ENCODE results near the gene ITGB2.

DNA sequence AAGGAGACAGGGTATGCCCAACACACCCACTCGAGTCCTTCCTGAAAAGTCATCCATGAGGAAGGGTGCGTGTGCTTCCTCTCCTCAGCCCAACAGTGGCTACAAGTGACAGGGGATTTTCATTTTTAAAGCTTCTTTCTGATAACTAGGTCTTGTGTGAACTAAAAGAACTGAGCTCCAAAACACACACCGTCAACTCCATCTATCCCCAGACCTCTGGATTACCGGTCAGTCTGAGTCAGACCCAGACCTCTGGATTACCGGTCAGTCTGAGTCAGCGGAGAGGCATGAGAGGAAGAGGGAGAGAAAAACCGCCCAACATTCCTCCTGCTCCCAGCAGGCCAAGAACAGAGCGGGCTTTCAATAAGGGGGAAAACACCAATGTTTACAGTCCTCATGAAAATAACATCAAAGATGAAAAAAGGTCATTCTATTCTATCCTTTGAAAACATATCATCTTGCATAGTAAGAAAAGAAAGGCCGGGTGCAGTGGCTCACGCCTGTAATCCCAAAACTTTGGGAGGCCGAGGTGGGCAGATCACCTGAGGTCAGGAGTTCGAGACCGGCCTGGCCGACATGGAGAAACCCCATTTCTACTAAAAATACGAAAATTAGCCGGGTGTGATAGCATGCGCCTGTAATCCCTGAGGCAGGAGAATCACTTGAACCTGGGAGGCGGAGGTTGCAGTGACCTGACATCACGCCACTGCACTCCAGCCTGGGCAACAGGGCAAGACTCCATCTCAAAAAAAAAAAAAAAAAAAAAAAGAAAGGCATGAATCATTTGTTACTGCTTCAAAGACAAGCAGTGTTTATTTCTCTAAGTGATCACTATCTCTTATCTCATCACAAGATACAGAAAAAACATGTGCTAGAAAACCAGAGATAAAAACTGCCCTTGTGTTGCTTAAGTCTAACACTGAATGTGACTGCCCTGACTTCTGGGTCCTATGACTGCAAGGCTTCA is 50.6 kb downstream of the ITGB2 start:
- TF ChIP-seq CTCF (conservative IDR thresholded peaks at IDR 0.05) (no peak), EZH2 (IDR thresholded peaks at IDR 0.05; ENCODE audit: low read depth) (no peak)
